Measurements from ENCODE around the gene PRKCH.
"Not testable (repeated sequence)": the region's sequence is repeated elsewhere in the genome, so short reads cannot be mapped to it uniquely, and the experiment has no call there.

PRKCH gene

GRCh38 chr14:61462566-61463193, 141.3 kb downstream of the PRKCH start:
- DNase-seq, result peak; percentile 50

GRCh38 chr14:61463664-61464285, 142.4 kb downstream of the PRKCH start:
- no peak for DNase-seq

GRCh38 chr14:61464539-61465320, 143.4 kb downstream of the PRKCH start:
- not testable (repeated sequence) for DNase-seq

GRCh38 chr14:61466249-61466904, 145.0 kb downstream of the PRKCH start:
- DNase-seq, result peak; percentile 51

GRCh38 chr14:61466905-61467280, 145.5 kb downstream of the PRKCH start:
- peak; percentile 6 for DNase-seq

- DNase-seq, result no peak
Measured at GRCh38 chr14:61467296-61467695, 145.9 kb downstream of the PRKCH start.

- DNase-seq, result no peak
Measured at GRCh38 chr14:61468063-61468825, 146.9 kb downstream of the PRKCH start.

GRCh38 chr14:61469781-61470180, 148.4 kb downstream of the PRKCH start:
- no peak for DNase-seq

- peak; percentile 53 for DNase-seq
Measured at GRCh38 chr14:61470261-61470960, 149.0 kb downstream of the PRKCH start.

- DNase-seq, result peak; percentile 38
Measured at GRCh38 chr14:61470961-61471293, 149.5 kb downstream of the PRKCH start.

GRCh38 chr14:61471297-61472005, 150.1 kb downstream of the PRKCH start:
- no peak for DNase-seq

- DNase-seq, result peak; percentile 62
Measured at GRCh38 chr14:61472011-61472672, 150.8 kb downstream of the PRKCH start.

GRCh38 chr14:61472801-61473376, 151.5 kb downstream of the PRKCH start:
- DNase-seq, result no peak

GRCh38 chr14:61474015-61474414, 152.6 kb downstream of the PRKCH start:
- no peak for DNase-seq

GRCh38 chr14:61474701-61475100, 153.3 kb downstream of the PRKCH start:
- no peak for DNase-seq

- no peak for DNase-seq
Measured at GRCh38 chr14:61475316-61475715, 153.9 kb downstream of the PRKCH start.

- DNase-seq, result peak; percentile 50
Measured at GRCh38 chr14:61476105-61476753, 154.8 kb downstream of the PRKCH start.

GRCh38 chr14:61476754-61477410, 155.5 kb downstream of the PRKCH start:
- DNase-seq, result no peak

GRCh38 chr14:61477712-61478462, 156.5 kb downstream of the PRKCH start:
- no peak for DNase-seq
